Glutamatergic neuron (in vitro differentiated cells): ENCODE results near the gene ALKBH5. TPM values are rescaled to one million over a fixed set of nuclear protein-coding genes. Genes with fewer than 3 reads are reported as not detected.

ENCODE experiments used
- DNase-seq: peaks from one replicate; pipeline ENCODE4 v3.0.0; 2022
- H3K27ac Mint-ChIP-seq: one replicate; pipeline ENCODE4 v1.8.0; 2020; ENCODE audit warnings: mild to moderate bottlenecking, mixed read lengths, inconsistent platforms; ENCODE audit not compliant: unreplicated experiment
- H3K27me3 Mint-ChIP-seq: one replicate; pipeline ENCODE4 v1.8.0; 2020; ENCODE audit warnings: mild to moderate bottlenecking, moderate library complexity, mixed read lengths, inconsistent platforms; ENCODE audit not compliant: unreplicated experiment
- H3K36me3 Mint-ChIP-seq: one replicate; pipeline ENCODE4 v1.8.0; 2020; ENCODE audit warnings: mild to moderate bottlenecking, mixed read lengths, inconsistent platforms; ENCODE audit not compliant: unreplicated experiment
- H3K4me1 Mint-ChIP-seq: one replicate; pipeline ENCODE4 v1.8.0; 2020; ENCODE audit warnings: mild to moderate bottlenecking, low read depth, mixed read lengths, inconsistent platforms; ENCODE audit not compliant: unreplicated experiment
- H3K4me3 Mint-ChIP-seq: one replicate; pipeline ENCODE4 v1.8.0; 2020; ENCODE audit warnings: mild to moderate bottlenecking, mixed read lengths, inconsistent platforms; ENCODE audit not compliant: unreplicated experiment
- H3K9me3 Mint-ChIP-seq: one replicate; pipeline ENCODE4 v1.8.0; 2020; ENCODE audit warnings: mild to moderate bottlenecking, moderate library complexity, mixed read lengths, inconsistent platforms; ENCODE audit not compliant: unreplicated experiment
- CTCF ChIP-seq: fragments of 200-600 bp; sonication (generic); IDR thresholded peaks from one replicate; pipeline ENCODE4 v1.5.0; 2021; ENCODE audit not compliant: partially characterized antibody, unreplicated experiment
- long read RNA-seq: library from polyadenylated mRNA; unstranded; transcript quantifications from one replicate; pipeline ENCODE4 v2.0.0, GENCODE V29; 2020; ENCODE audit not compliant: unreplicated experiment
- total RNA-seq: library from RNA; stranded (reverse); fragmentation: NEBNext Ultra II Directional; extraction: Animal tissue kit (Norgen Biotek cat#: 25700); gene quantifications from one replicate; pipeline ENCODE4 v1.2.1, GENCODE V29; 2021; ENCODE audit not compliant: unreplicated experiment

The ALKBH5 gene
- total RNA-seq, result 62.7 TPM
- long read RNA-seq, transcript ALKBH5-201 (4 exons, 2,748 nt), result major isoform, 12 of 14 reads
- long read RNA-seq, partial matches to known transcripts, result 0 of 14 reads
- long read RNA-seq, other reads (novel, unspliced or antisense), result 2 of 14 reads

- peak; percentile 94 for DNase-seq
- peaks cover 4% of the 10 kb centered on the region for H3K27me3 Mint-ChIP-seq
- H3K4me1 Mint-ChIP-seq, result peaks cover 17% of the 10 kb centered on the region
- peaks cover 7% of the 10 kb centered on the region for H3K9me3 Mint-ChIP-seq
- H3K36me3 Mint-ChIP-seq, result no peaks in the 10 kb centered on the region
- TF ChIP-seq CTCF, result peak; percentile 45
- H3K4me3 Mint-ChIP-seq, result peak within 1 kb of the TSS; percentile 91
- H3K27ac Mint-ChIP-seq, result peak within 1 kb of the TSS; percentile 97
Observed at GRCh38 chr17:18183334-18184142, at the start of gene ALKBH5. ALKBH5 (plus strand) TSS chr17:18183828; CDS start chr17:18184244, 416 bp downstream.

GRCh38 chr17:18136357-18136756 lies 47.3 kb upstream of the ALKBH5 start:
- peaks cover 6% of the 10 kb centered on the region for H3K4me1 Mint-ChIP-seq
- H3K36me3 Mint-ChIP-seq, result no peaks in the 10 kb centered on the region
- peaks cover 4% of the 10 kb centered on the region for H3K27me3 Mint-ChIP-seq
- TF ChIP-seq CTCF, result no peak
- H3K9me3 Mint-ChIP-seq, result peaks cover 2% of the 10 kb centered on the region
- H3K4me3 Mint-ChIP-seq, result no peak overlapping the region
- H3K27ac Mint-ChIP-seq, result no peak overlapping the region
- no peak for DNase-seq

- H3K9me3 Mint-ChIP-seq, result peaks cover 2% of the 10 kb centered on the region
- no peaks in the 10 kb centered on the region for H3K36me3 Mint-ChIP-seq
- no peak for DNase-seq
- H3K4me3 Mint-ChIP-seq, result no peak overlapping the region
- TF ChIP-seq CTCF, result no peak
- H3K27ac Mint-ChIP-seq, result no peak overlapping the region
- H3K4me1 Mint-ChIP-seq, result peaks cover 6% of the 10 kb centered on the region
- H3K27me3 Mint-ChIP-seq, result peaks cover 4% of the 10 kb centered on the region
Observed at GRCh38 chr17:18138065-18138749, 45.4 kb upstream of the ALKBH5 start.

GRCh38 chr17:18139092-18139491 lies 44.5 kb upstream of the ALKBH5 start:
- no peak overlapping the region for H3K27ac Mint-ChIP-seq
- no peaks in the 10 kb centered on the region for H3K36me3 Mint-ChIP-seq
- peaks cover 2% of the 10 kb centered on the region for H3K9me3 Mint-ChIP-seq

More at GRCh38 chr17:18139092-18139491, 44.5 kb upstream of the ALKBH5 start:
- DNase-seq, result no peak
- Mint-ChIP-seq H3K4me1 (peaks cover 6% of the 10 kb centered on the region), H3K27me3 (peaks cover 4% of the 10 kb centered on the region), H3K4me3 (no peak overlapping the region)
- TF ChIP-seq CTCF, result no peak
